ENCODE measurements around the gene CPNE4.

GRCh38 chr3:131778526-131778925 lies 256.3 kb downstream of the CPNE4 start:
- TF ChIP-seq CTCF (IDR thresholded peaks at IDR 0.05 in 8 of 11, conservative IDR thresholded peaks at IDR 0.05 in 3 of 11) = no peak
- no peak for TF ChIP-seq POLR2A (IDR thresholded peaks at IDR 0.05)
